Ovary (tissue), 3 donors: ENCODE measurements around the gene SPRY2.

ENCODE experiments used
- CTCF ChIP-seq, 3 donors: fragments of 450-650 bp in 2 of 3; fragments of 200-600 bp in 1 of 3; IDR thresholded peaks; one replicate each; pipeline versions ENCODE4 v1.5.1 to v1.8.0; 2016 to 2022; ENCODE audit warnings: antibody characterized with exemption in 3 of 3, mild to moderate bottlenecking in 1 of 3
- EP300 ChIP-seq: sonication (generic); formaldehyde crosslinking; IDR thresholded peaks from one replicate; pipeline ENCODE4 v1.6.1; 2017; ENCODE audit warnings: antibody characterized with exemption
- donor health status: DM: no; HTN: no; CAD: no.

- TF ChIP-seq EP300, result no peak
- peak in 2 of 3 donors; percentile 24 to 25 for TF ChIP-seq CTCF (IDR thresholded peaks at IDR 0.05)
These were observed at the start of gene SPRY2 for GRCh38 chr13:80341101-80341755.
